Karpas-422 (cell line): ENCODE data around the gene SYCP2L. TPM values are rescaled to one million over a fixed set of nuclear protein-coding genes. Genes with fewer than 3 reads are reported as not detected.

ENCODE experiments used
- DNase-seq: peaks from one replicate; pipeline ENCODE4 v3.0.0-alpha.2; 2015
- H2AFZ ChIP-seq: fragments of 200-600 bp; sonication (generic); 2 replicates; pipeline ENCODE4 v1.6.1; 2014; ENCODE audit warnings: antibody characterized with exemption, low read length, mixed read lengths
- H3K27ac ChIP-seq: fragments of 200-600 bp; sonication (generic); 2 replicates; pipeline ENCODE4 v1.5.1; 2014; ENCODE audit warnings: mild to moderate bottlenecking, low read length, moderate library complexity
- H3K27me3 ChIP-seq: fragments of 200-600 bp; sonication (generic); 2 replicates; pipeline ENCODE4 v1.6.1; 2014; ENCODE audit warnings: low read length, mixed read lengths
- H3K36me3 ChIP-seq: fragments of 200-600 bp; sonication (generic); 2 replicates; pipeline ENCODE4 v1.6.1; 2014; ENCODE audit warnings: low read length, mixed read lengths; ENCODE audit not compliant: insufficient read depth
- H3K4me1 ChIP-seq: fragments of 200-600 bp; sonication (generic); 2 replicates; pipeline ENCODE4 v1.6.1; 2014; ENCODE audit warnings: mild to moderate bottlenecking, low read length, mixed read lengths
- H3K4me2 ChIP-seq: fragments of 200-600 bp; sonication (generic); 2 replicates; pipeline ENCODE4 v1.6.1; 2014; ENCODE audit warnings: low read length, low read depth, mild to moderate bottlenecking; ENCODE audit not compliant: poor library complexity, severe bottlenecking
- H3K4me3 ChIP-seq: fragments of 200-600 bp; sonication (generic); 2 replicates; pipeline ENCODE4 v1.5.1; 2014; ENCODE audit warnings: mild to moderate bottlenecking, antibody characterized with exemption, low read length, mixed read lengths
- H3K79me2 ChIP-seq: fragments of 200-600 bp; sonication (generic); 2 replicates; pipeline ENCODE4 v1.6.1; 2014; ENCODE audit warnings: mild to moderate bottlenecking, low read length, mixed read lengths
- H3K9ac ChIP-seq: fragments of 200-600 bp; sonication (generic); 2 replicates; pipeline ENCODE4 v1.6.0; 2014; ENCODE audit warnings: low read length
- H3K9me2 ChIP-seq: fragments of 200-600 bp; sonication (generic), shearing (Covaris generic); replicated peaks from 2 replicates; pipeline ENCODE4 v1.6.0; 2014; ENCODE audit warnings: mild to moderate bottlenecking, low read length, moderate library complexity; ENCODE audit not compliant: insufficient read depth
- H3K9me3 ChIP-seq: fragments of 300-700, 200-600 bp; sonication (generic); 2 replicates; pipeline ENCODE4 v1.6.1; 2014; ENCODE audit warnings: low read length, mixed read lengths
- H4K20me1 ChIP-seq: fragments of 200-600 bp; sonication (generic); 2 replicates; pipeline ENCODE4 v1.6.1; 2014; ENCODE audit warnings: mild to moderate bottlenecking, antibody characterized with exemption, low read length, low read depth; ENCODE audit not compliant: insufficient read depth
- total RNA-seq: library from RNA; depleted of rRNA; stranded (reverse); fragments of >200 nt; shearing (Covaris generic); gene quantifications from 2 replicates; pipeline ENCODE4 v1.2.3, GENCODE V29; 2014; ENCODE audit warnings: low replicate concordance; rRNA removed

SYCP2L gene
- 0.11 TPM in 1 of 2 replicates, not detected in the other for total RNA-seq

- Histone ChIP-seq H4K20me1 (no peaks in the 10 kb centered on the region), H3K9ac (no peak within 1 kb of the TSS), H3K27me3 (no peaks in the 10 kb centered on the region), H3K79me2 (no peaks in the 10 kb centered on the region), H3K9me2 (no peaks in the 10 kb centered on the region), H3K36me3 (no peaks in the 10 kb centered on the region), H2AFZ (no peak within 1 kb of the TSS), H3K4me3 (no peak within 1 kb of the TSS), H3K4me2 (no peak within 1 kb of the TSS), H3K9me3 (no peaks in the 10 kb centered on the region), H3K27ac (no peak within 1 kb of the TSS), H3K4me1 (peaks cover 7% of the 10 kb centered on the region)
- DNase-seq: no peak
Measured at GRCh38 chr6:10886691-10887502, at the start of gene SYCP2L. Gene SYCP2L (plus strand): TSS chr6:10887052. CDS start chr6:10887127, 75 bp downstream.

GRCh38 chr6:10837622-10837994, 49.2 kb upstream of the SYCP2L start:
- H4K20me1 ChIP-seq: no peaks in the 10 kb centered on the region
- no peaks in the 10 kb centered on the region for H3K36me3 ChIP-seq
- no peaks in the 10 kb centered on the region for H3K9me3 ChIP-seq
- no peaks in the 10 kb centered on the region for H3K27me3 ChIP-seq
- peak overlapping the region; percentile 90 for H3K4me2 ChIP-seq
- peak overlapping the region; percentile 82; the same call in 1 of the 2 replicates for H2AFZ ChIP-seq
- H3K27ac ChIP-seq: no peak overlapping the region
- peak overlapping the region; percentile 61 for H3K9ac ChIP-seq
- DNase-seq: no peak
- H3K4me1 ChIP-seq: peaks cover 25% of the 10 kb centered on the region
- H3K4me3 ChIP-seq: peak overlapping the region; percentile 63
- H3K9me2 ChIP-seq: no peaks in the 10 kb centered on the region
- no peaks in the 10 kb centered on the region for H3K79me2 ChIP-seq

DNA sequence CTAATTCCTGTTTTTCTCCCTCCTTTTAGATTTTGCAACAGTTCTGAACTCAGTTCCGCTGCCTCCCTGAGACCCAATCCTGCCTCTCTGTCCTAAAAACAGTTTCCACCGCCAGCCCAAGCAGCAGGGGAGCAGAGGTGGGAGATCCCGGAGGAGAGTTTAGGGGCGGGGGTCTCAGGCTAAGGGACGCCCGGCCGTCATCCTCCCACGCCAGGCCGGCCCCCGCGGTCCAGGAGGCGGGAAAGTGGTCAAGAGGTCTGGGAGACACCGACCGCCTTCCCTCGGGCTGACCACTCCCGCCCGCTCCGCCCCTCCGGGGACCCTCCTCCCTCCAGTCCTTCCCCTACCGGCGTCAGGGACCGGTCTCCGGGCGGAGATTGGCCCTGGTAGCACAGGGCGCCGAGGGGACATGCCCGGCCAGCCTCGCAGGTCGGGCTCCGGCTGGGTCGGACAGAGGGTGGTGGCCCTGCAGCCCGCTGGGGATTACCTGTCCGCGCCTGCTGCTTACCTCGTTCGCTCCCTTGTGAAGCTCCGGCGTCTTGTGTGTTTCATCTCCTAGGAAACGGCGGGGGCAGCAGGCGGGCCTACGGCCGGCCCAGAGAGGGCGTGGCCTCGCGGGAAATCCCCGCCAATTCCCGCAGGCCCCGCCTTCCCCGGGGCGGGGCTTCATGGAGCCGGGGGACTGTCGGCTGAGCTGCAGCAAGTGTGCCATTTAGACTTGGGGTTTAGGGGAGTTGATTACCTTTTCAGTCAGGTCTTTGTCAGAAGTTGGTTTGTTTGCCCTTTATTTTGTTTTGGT, 48.7 kb upstream of the SYCP2L start, which contains the start of gene MAK:
TSS of gene MAK (minus strand) at position 545 of the 799 bp plus-strand sequence. CDS start 7,891 bp downstream, outside the sequence.
- Histone ChIP-seq H4K20me1 (no peaks in the 10 kb centered on the region), H3K9ac (peak within 1 kb of the TSS; percentile 61), H3K79me2 (no peaks in the 10 kb centered on the region), H2AFZ (peak within 1 kb of the TSS; percentile 82; the same call in 1 of the 2 replicates), H3K4me1 (peaks cover 25% of the 10 kb centered on the region), H3K27me3 (no peaks in the 10 kb centered on the region), H3K9me3 (no peaks in the 10 kb centered on the region), H3K27ac (no peak within 1 kb of the TSS), H3K36me3 (no peaks in the 10 kb centered on the region), H3K4me3 (peak within 1 kb of the TSS; percentile 63), H3K9me2 (no peaks in the 10 kb centered on the region), H3K4me2 (peak within 1 kb of the TSS; percentile 90)
- DNase-seq: peak; percentile 95

- Histone ChIP-seq H3K27me3 (no peaks in the 10 kb centered on the region), H3K79me2 (no peaks in the 10 kb centered on the region), H3K4me3 (peak overlapping the region; percentile 63; the same call in 1 of the 2 replicates), H3K9ac (no peak overlapping the region), H3K4me1 (peaks cover 25% of the 10 kb centered on the region), H3K9me3 (no peaks in the 10 kb centered on the region), H4K20me1 (no peaks in the 10 kb centered on the region), H3K9me2 (no peaks in the 10 kb centered on the region), H3K27ac (no peak overlapping the region), H2AFZ (0 out of 2 replicates have a peak overlapping the region, but pooled peaks have one; percentile 61), H3K36me3 (no peaks in the 10 kb centered on the region), H3K4me2 (peak overlapping the region; percentile 90)
- DNase-seq: no peak
Measured at GRCh38 chr6:10838794-10839333, 48.0 kb upstream of the SYCP2L start.

- no peak for DNase-seq
- no peaks in the 10 kb centered on the region for H3K27me3 ChIP-seq
- peaks cover 7% of the 10 kb centered on the region for H3K4me1 ChIP-seq
- H3K79me2 ChIP-seq: no peaks in the 10 kb centered on the region
- no peaks in the 10 kb centered on the region for H3K36me3 ChIP-seq
- no peak overlapping the region for H3K27ac ChIP-seq
- no peak overlapping the region for H3K4me3 ChIP-seq
- no peak overlapping the region for H2AFZ ChIP-seq
- no peaks in the 10 kb centered on the region for H3K9me3 ChIP-seq
- no peak overlapping the region for H3K4me2 ChIP-seq
- H4K20me1 ChIP-seq: no peaks in the 10 kb centered on the region
- no peaks in the 10 kb centered on the region for H3K9me2 ChIP-seq
- H3K9ac ChIP-seq: no peak overlapping the region
Measured at GRCh38 chr6:10843554-10843953, 43.3 kb upstream of the SYCP2L start.

GRCh38 chr6:10847684-10848083, 39.2 kb upstream of the SYCP2L start:
- no peak overlapping the region for H3K4me3 ChIP-seq
- no peaks in the 10 kb centered on the region for H4K20me1 ChIP-seq
- H3K9ac ChIP-seq: no peak overlapping the region
- no peaks in the 10 kb centered on the region for H3K36me3 ChIP-seq
- DNase-seq: peak; percentile 54
- H3K79me2 ChIP-seq: no peaks in the 10 kb centered on the region
- no peak overlapping the region for H3K4me2 ChIP-seq
- no peaks in the 10 kb centered on the region for H3K9me2 ChIP-seq
- H3K27ac ChIP-seq: no peak overlapping the region
- no peaks in the 10 kb centered on the region for H3K9me3 ChIP-seq
- no peaks in the 10 kb centered on the region for H3K27me3 ChIP-seq
- no peaks in the 10 kb centered on the region for H3K4me1 ChIP-seq
- H2AFZ ChIP-seq: no peak overlapping the region

- no peaks in the 10 kb centered on the region for H3K4me1 ChIP-seq
- DNase-seq: no peak
- H2AFZ ChIP-seq: no peak overlapping the region
- H3K4me2 ChIP-seq: no peak overlapping the region
- no peaks in the 10 kb centered on the region for H3K27me3 ChIP-seq
- H4K20me1 ChIP-seq: no peaks in the 10 kb centered on the region
- no peak overlapping the region for H3K9ac ChIP-seq
- no peak overlapping the region for H3K4me3 ChIP-seq
- H3K9me3 ChIP-seq: no peaks in the 10 kb centered on the region
- H3K9me2 ChIP-seq: no peaks in the 10 kb centered on the region
- H3K27ac ChIP-seq: no peak overlapping the region
- H3K36me3 ChIP-seq: no peaks in the 10 kb centered on the region
- H3K79me2 ChIP-seq: no peaks in the 10 kb centered on the region
Measured at GRCh38 chr6:10849901-10850300, 37.0 kb upstream of the SYCP2L start.

DNA sequence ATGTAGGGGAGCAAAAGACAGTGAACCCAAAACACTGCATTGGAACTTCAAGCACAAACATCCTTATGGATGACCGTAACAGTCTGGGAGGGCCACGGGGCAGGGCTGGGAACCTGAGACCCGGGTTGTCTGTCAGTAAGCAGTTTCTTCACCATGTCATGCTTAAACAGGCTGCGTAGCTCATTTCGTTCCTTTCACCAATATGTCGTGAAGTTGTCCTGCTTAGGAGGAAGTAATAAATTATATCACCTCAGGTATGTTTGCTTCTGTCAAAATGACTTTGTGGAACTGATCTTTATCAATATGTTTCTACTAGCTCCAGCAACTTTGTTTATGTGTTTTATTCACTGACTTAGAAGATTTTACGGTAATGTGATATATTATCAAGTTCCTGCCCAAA, 36.1 kb upstream of the SYCP2L start:
- Histone ChIP-seq H2AFZ (no peak overlapping the region), H4K20me1 (no peaks in the 10 kb centered on the region), H3K9me3 (no peaks in the 10 kb centered on the region), H3K9me2 (no peaks in the 10 kb centered on the region), H3K79me2 (no peaks in the 10 kb centered on the region), H3K4me3 (no peak overlapping the region), H3K9ac (no peak overlapping the region), H3K36me3 (no peaks in the 10 kb centered on the region), H3K27ac (no peak overlapping the region), H3K4me2 (no peak overlapping the region), H3K4me1 (no peaks in the 10 kb centered on the region), H3K27me3 (no peaks in the 10 kb centered on the region)
- no peak for DNase-seq
